ENCODE measurements around the gene RSPH3.

DNA sequence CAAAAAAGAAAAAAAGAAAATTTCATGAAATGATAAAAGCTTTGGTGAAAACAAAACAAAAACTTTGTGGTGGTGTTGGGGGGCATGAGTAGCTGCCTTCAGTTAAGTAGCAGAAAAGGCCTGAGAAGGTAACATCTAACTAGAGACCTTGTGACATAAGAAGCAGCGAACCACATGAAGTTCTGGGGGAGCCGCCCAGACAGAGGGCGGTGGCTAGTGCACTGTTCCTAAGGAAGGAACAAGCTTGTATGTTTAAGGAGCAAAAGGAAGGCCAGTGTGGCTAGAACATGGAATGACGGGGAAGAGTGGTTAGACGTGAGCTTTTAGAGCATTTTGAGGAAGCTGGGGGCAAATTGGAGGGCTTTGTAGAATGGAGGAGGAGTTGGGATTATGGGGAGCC, 7.5 kb upstream of the RSPH3 start:
- TF ChIP-seq POLR2A (IDR thresholded peaks at IDR 0.05) (no peak), CTCF (IDR thresholded peaks at IDR 0.05) (no peak)
